GM18873 (cell line): ENCODE measurements around the gene MAP2.
A peak's percentile ranks its signal among the peaks of the same experiment; 100 is the strongest.
"Not testable (repeated sequence)": the region's sequence is repeated elsewhere in the genome, so short reads cannot be mapped to it uniquely, and the experiment has no call there.

Experiments
- ATAC-seq: cut with Tn5 transposase; IDR thresholded peaks from one replicate; pipeline ENCODE4 v1.9.1; 2021; ENCODE audit warnings: mild to moderate bottlenecking, moderate library complexity, moderate number of reproducible peaks; ENCODE audit not compliant: unreplicated experiment, low FRiP score

The MAP2 gene

GRCh38 chr2:209473930-209474419 lies 50.1 kb downstream of the MAP2 start:
- ATAC-seq = no peak

GRCh38 chr2:209474960-209475359 lies 51.1 kb downstream of the MAP2 start:
- ATAC-seq = no peak

GRCh38 chr2:209476367-209477208 lies 52.7 kb downstream of the MAP2 start:
- no peak for ATAC-seq

- not testable (repeated sequence) for ATAC-seq
Observed at GRCh38 chr2:209492296-209492695, 68.4 kb downstream of the MAP2 start.

GRCh38 chr2:209495068-209495620 lies 71.3 kb downstream of the MAP2 start:
- not testable (repeated sequence) for ATAC-seq

GRCh38 chr2:209495855-209496585 lies 72.2 kb downstream of the MAP2 start:
- ATAC-seq = no peak

GRCh38 chr2:209496586-209496982 lies 72.7 kb downstream of the MAP2 start:
- no peak for ATAC-seq

GRCh38 chr2:209498614-209499013 lies 74.8 kb downstream of the MAP2 start:
- no peak for ATAC-seq

- no peak for ATAC-seq
Observed at GRCh38 chr2:209499069-209499468, 75.2 kb downstream of the MAP2 start.

- ATAC-seq = no peak
Observed at GRCh38 chr2:209501579-209501978, 77.7 kb downstream of the MAP2 start.

GRCh38 chr2:209505410-209505809 lies 81.6 kb downstream of the MAP2 start:
- no peak for ATAC-seq

- no peak for ATAC-seq
Observed at GRCh38 chr2:209508255-209508654, 84.4 kb downstream of the MAP2 start.

- no peak for ATAC-seq
Observed at GRCh38 chr2:209511637-209512036, 87.8 kb downstream of the MAP2 start.

- ATAC-seq = no peak
Observed at GRCh38 chr2:209512971-209513370, 89.1 kb downstream of the MAP2 start.

- no peak for ATAC-seq
Observed at GRCh38 chr2:209517436-209517835, 93.6 kb downstream of the MAP2 start.

GRCh38 chr2:209519271-209519670 lies 95.4 kb downstream of the MAP2 start:
- no peak for ATAC-seq

GRCh38 chr2:209519906-209520305 lies 96.1 kb downstream of the MAP2 start:
- no peak for ATAC-seq

GRCh38 chr2:209523041-209523740 lies 99.3 kb downstream of the MAP2 start:
- ATAC-seq = no peak

GRCh38 chr2:209523867-209524266 lies 100.0 kb downstream of the MAP2 start:
- peak; percentile 50 for ATAC-seq

GRCh38 chr2:209525331-209525730 lies 101.5 kb downstream of the MAP2 start:
- no peak for ATAC-seq

GRCh38 chr2:209525834-209526281 lies 102.0 kb downstream of the MAP2 start:
- ATAC-seq = peak; percentile 45
